ENCODE measurements around the gene NFIL3.

The NFIL3 gene

GRCh38 chr9:91415290-91415689, 8.3 kb downstream of the NFIL3 start:
- DNase-seq (peak in 1 of 2 donors; percentile 29), ATAC-seq (peak; percentile 83)
- H3K4me1 Mint-ChIP-seq = peaks cover 72% of the 10 kb centered on the region
- no peaks in the 10 kb centered on the region for H3K9me3 Mint-ChIP-seq
- peak overlapping the region; percentile 21 to 72 for H3K4me3 Mint-ChIP-seq
- peaks cover 5% of the 10 kb centered on the region for H3K27me3 Mint-ChIP-seq
- H3K27ac Mint-ChIP-seq = peak overlapping the region in 1 of 2 donors; percentile 63

GRCh38 chr9:91412941-91413340, 10.7 kb downstream of the NFIL3 start:
- Mint-ChIP-seq H3K27me3 (no peaks in the 10 kb centered on the region), H3K27ac (no peak overlapping the region), H3K9me3 (no peaks in the 10 kb centered on the region), H3K4me1 (peaks cover 56% of the 10 kb centered on the region), H3K4me3 (no peak overlapping the region)
- DNase-seq = no peak
- ATAC-seq = no peak

DNA sequence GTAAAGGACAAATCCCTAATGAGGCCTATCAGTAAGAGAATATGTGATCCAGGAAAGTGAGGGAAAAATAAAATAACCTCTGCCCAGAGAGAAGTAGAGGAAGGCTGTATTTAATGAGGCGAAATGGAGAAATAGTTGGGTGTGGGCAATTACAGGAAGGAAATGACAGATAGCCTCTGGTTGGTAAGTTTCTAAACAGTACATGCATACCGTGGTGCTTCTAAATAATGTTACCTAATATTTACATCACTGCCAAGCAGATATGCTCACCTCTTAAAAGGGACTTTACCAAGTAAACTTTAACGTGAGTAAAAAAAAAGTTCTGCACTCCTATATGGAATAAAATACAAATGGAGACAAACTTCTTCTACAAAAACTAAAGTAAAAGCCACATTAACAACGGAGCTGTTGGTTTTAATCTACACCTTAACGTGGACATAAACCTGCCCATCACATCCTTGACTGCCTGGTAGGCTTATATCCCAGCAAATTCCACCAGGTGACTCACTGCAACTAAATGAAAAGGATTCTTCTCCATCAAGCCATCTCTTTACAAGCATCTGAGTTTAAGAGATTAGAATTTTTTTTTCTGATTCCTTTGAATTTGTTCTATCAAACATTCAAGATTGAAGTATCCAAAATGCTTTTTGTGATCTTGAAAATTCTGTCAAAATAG, 12.4 kb downstream of the NFIL3 start:
- H3K27ac Mint-ChIP-seq = no peak overlapping the region
- H3K27me3 Mint-ChIP-seq = no peaks in the 10 kb centered on the region
- peaks cover 42% of the 10 kb centered on the region for H3K4me1 Mint-ChIP-seq
- H3K9me3 Mint-ChIP-seq = no peaks in the 10 kb centered on the region
- DNase-seq = no peak
- ATAC-seq = no peak
- no peak overlapping the region for H3K4me3 Mint-ChIP-seq

DNA sequence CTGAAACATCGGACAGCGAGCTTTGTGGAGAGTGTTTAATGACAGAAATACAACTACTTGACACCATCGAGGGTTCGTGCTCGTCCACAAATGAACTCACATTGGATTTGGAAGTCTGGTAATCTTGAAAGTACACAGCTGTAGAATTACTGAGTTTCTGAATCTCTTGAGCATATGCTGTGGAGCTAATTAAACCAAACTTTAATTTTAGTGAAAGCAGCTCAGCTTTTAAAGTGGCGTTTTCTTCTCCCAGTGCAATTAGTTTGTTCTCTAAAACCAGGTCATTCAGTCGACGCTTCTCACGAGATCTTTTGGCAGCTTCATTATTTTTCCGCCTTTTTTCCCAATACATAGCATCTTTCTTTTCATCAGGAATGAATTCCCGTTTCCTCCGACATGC, 13.5 kb downstream of the NFIL3 start:
- H3K27me3 Mint-ChIP-seq = no peaks in the 10 kb centered on the region
- DNase-seq (no peak), ATAC-seq (no peak)
- H3K4me3 Mint-ChIP-seq = no peak overlapping the region
- H3K9me3 Mint-ChIP-seq = no peaks in the 10 kb centered on the region
- peaks cover 31% of the 10 kb centered on the region for H3K4me1 Mint-ChIP-seq
- no peak overlapping the region for H3K27ac Mint-ChIP-seq

DNA sequence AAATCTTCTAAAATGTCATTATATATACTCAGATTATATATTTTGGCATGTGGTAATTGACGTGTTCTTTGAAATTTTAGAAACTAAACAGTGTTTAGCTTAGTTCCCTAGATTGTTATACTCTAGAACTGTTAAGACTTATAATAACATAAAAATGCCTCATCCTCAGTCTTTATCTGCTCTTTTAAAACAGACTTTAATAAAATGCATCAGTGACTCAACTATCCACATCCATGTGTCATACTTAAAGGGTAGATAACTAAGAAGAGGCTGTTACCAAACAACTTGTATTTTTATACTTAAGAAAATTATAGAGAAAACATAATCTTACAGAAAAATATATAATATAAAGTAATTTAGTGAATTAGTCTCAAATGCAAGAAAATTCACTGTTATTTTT, 15.2 kb downstream of the NFIL3 start:
- no peak for DNase-seq
- Mint-ChIP-seq H3K4me1 (peaks cover 19% of the 10 kb centered on the region), H3K9me3 (no peaks in the 10 kb centered on the region), H3K27me3 (peaks cover 12% of the 10 kb centered on the region), H3K27ac (no peak overlapping the region), H3K4me3 (no peak overlapping the region)
- ATAC-seq = no peak

- Mint-ChIP-seq H3K27me3 (peaks cover 12% of the 10 kb centered on the region), H3K4me1 (peaks cover 15% of the 10 kb centered on the region), H3K4me3 (no peak overlapping the region), H3K9me3 (no peaks in the 10 kb centered on the region), H3K27ac (no peak overlapping the region)
- no peak for ATAC-seq
- no peak for DNase-seq
Observed at GRCh38 chr9:91407580-91408318, 15.9 kb downstream of the NFIL3 start.

GRCh38 chr9:91405343-91406077, 18.1 kb downstream of the NFIL3 start:
- H3K4me1 Mint-ChIP-seq = peaks cover 7% of the 10 kb centered on the region
- H3K9me3 Mint-ChIP-seq = no peaks in the 10 kb centered on the region
- DNase-seq (no peak), ATAC-seq (no peak)
- H3K27ac Mint-ChIP-seq = no peak overlapping the region
- no peak overlapping the region for H3K4me3 Mint-ChIP-seq
- peaks cover 23% of the 10 kb centered on the region for H3K27me3 Mint-ChIP-seq

DNA sequence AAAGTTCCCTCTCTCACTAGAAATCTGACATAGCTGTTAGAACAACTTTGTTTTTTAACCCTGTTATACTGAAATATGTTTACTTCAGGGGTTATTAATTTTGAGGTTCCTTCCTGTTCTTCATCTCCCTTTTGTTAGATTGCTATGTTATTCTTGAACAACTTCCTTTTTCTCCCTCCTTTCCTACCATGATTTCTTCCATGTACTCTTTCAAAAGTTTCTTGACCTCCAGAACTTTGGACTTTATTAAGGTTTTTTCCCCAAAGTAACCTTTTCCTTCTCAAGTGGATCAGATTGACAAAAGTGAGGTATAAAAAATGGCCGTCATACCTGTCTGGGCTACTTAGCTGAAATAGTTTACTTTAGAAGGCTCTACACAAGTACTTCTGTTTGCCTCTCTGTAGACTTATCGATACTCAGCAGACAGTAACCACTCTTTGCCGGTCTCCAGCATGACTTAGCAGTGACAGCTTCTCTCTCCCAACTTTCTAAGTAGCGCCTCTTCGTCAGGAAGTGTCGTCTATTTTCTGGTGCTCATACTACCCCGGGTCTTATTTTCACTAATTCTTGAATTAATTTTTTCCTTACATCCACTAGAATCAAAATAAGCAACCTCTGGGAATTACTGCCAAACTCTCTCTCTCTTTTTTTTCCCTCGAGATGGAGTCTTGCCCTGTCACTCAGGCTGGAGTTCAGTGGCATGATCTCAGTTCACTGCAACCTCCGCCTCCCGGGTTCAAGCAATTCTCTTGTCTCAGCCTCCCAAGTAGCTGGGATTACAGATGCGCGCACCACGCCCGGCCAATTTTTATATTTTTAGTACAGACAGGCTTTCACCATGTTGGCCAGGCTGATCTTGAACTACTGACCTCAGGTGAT, 19.7 kb downstream of the NFIL3 start:
- Mint-ChIP-seq H3K4me3 (no peak overlapping the region), H3K27me3 (peaks cover 23% of the 10 kb centered on the region), H3K4me1 (peaks cover 7% of the 10 kb centered on the region), H3K27ac (no peak overlapping the region), H3K9me3 (no peaks in the 10 kb centered on the region)
- ATAC-seq = no peak
- DNase-seq = no peak

DNA sequence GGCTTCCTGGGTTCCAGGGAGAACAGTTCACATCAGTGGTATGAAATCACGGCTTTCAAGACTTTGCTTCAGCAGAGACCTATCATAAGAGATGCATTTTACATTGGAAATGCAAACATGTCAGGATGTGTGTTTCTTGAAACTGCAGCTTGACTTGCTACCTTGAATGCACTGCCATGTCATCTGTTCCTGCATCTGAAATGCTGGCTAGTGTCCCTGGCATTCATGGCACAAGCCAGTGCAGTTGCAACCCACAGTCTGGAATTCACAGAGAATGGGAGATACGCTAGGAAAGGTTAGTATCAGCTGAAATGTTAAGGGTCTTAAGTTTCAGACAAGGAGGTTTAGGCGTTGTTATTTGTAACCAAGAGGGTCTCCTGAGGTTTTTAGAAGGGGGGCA, 24.7 kb downstream of the NFIL3 start:
- no peaks in the 10 kb centered on the region for H3K9me3 Mint-ChIP-seq
- no peak for ATAC-seq
- no peak overlapping the region for H3K4me3 Mint-ChIP-seq

DNA sequence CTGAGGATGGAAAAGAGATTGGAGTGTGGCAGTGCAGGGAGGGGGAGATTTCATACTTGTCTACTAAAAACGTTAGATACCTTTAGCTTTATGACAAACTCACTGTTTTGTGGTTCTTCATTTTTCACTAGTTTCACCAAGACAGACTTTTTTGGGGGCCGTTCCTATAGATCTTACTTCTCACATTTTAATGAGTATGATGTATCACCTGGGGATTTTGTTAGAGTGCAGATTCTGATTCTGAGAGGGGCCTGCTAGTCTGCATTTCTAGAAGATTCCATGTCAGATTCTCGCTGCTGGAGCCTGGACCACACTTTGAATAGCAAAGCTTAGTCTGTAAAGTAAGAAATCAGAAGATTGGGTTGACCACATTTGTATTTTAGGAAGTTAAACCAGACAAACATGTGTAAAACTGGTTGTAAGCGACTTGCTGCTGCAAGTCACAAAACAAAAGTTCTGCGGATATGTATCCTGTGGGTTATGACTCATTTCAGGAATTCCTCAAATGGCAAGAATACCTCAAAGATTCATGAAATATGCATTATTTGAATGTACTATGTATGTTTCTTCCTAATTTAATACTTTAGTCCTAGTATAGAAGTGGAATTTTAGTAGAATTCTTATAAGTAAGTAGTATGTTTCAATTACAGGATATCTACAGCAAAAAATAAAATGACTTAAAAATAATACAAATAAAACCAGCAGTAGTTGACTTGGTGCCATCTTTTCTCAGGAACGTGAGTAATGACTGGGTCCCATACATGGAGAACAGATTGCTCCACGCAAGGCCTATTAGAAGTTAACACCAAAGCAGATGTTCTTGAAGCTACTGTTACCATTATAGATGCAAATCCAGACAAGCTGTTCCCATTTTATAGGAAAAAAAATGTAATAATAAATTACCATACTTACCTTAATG, 27.8 kb downstream of the NFIL3 start:
- ATAC-seq (peak; percentile 91), DNase-seq (peak; percentile 34 to 37)
- Mint-ChIP-seq H3K27ac (peak overlapping the region; percentile 38 to 60), H3K9me3 (no peaks in the 10 kb centered on the region), H3K4me3 (peak overlapping the region; percentile 34 to 42), H3K27me3 (no peaks in the 10 kb centered on the region), H3K4me1 (peaks cover 12% of the 10 kb centered on the region)

More for the DNA sequence above, 24.7 kb downstream of the NFIL3 start:
- peaks cover 15% of the 10 kb centered on the region for H3K27me3 Mint-ChIP-seq
- DNase-seq = no peak
- no peak overlapping the region for H3K27ac Mint-ChIP-seq
- H3K4me1 Mint-ChIP-seq = peaks cover 18% of the 10 kb centered on the region

GRCh38 chr9:91395106-91395552, 28.5 kb downstream of the NFIL3 start:
- Mint-ChIP-seq H3K9me3 (no peaks in the 10 kb centered on the region), H3K27ac (peak overlapping the region in 1 of 2 donors; percentile 60), H3K27me3 (no peaks in the 10 kb centered on the region), H3K4me3 (peak overlapping the region; percentile 34 to 42), H3K4me1 (peaks cover 12% of the 10 kb centered on the region)
- DNase-seq (no peak), ATAC-seq (peak; percentile 70)

GRCh38 chr9:91393826-91394225, 29.8 kb downstream of the NFIL3 start:
- H3K9me3 Mint-ChIP-seq = no peaks in the 10 kb centered on the region

DNA sequence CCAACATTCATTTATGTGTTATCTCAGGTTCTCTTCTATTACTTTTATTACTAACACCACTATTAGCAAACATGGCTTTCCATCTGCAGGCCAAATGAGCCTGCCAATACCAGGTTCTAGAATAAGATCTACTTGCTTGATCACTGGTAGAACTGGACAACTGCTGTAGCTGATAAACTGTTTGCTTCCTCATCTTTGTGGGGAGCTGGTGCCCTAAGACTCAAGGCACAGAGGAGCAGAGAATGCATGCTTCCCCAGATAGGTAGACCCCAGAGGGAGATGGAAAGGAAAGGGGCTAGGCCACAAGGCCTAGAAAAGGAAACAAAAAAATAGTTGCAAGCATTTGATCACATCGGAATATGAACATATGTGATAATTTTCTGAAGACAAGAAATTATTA, 31.2 kb downstream of the NFIL3 start:
- Mint-ChIP-seq H3K9me3 (no peaks in the 10 kb centered on the region), H3K4me3 (no peak overlapping the region), H3K4me1 (peaks cover 12% of the 10 kb centered on the region), H3K27ac (no peak overlapping the region), H3K27me3 (no peaks in the 10 kb centered on the region)
- DNase-seq (no peak), ATAC-seq (no peak)

More at GRCh38 chr9:91393826-91394225, 29.8 kb downstream of the NFIL3 start:
- Mint-ChIP-seq H3K27me3 (no peaks in the 10 kb centered on the region), H3K4me1 (peaks cover 12% of the 10 kb centered on the region), H3K4me3 (no peak overlapping the region), H3K27ac (no peak overlapping the region)
- no peak for DNase-seq
- ATAC-seq = no peak

DNA sequence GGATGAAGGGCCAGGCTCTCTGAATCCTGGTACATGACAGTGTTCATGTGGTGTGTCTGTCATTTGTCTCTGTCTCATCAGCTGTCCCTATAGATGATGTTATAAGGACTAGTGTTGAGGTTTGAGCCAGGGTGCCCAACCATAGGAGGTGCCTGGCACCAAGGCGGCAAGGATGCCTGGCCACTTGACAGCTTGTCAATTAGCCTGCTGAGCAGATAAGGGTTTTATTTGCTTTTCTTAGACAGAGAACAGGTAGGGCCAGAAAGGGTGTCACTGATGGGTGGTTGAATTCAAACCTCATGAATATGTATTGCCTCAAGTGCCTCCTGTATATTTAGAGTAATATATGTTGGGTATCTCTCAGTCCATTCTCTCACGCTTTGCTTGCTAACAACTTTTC, 31.8 kb downstream of the NFIL3 start:
- H3K27ac Mint-ChIP-seq = no peak overlapping the region
- H3K9me3 Mint-ChIP-seq = no peaks in the 10 kb centered on the region
- H3K4me3 Mint-ChIP-seq = no peak overlapping the region
- no peaks in the 10 kb centered on the region for H3K27me3 Mint-ChIP-seq
- ATAC-seq (no peak), DNase-seq (no peak)
- peaks cover 15% of the 10 kb centered on the region for H3K4me1 Mint-ChIP-seq

All from stimulated activated naive CD8-positive, alpha-beta T cell treated with anti-CD3 and anti-CD28 coated beads, Interleukin-15, amount 100 ng/mL, for 72 hours (primary cell).